OCI-LY3 (cell line): Measurements from ENCODE around the gene KDM2A.

Experiments used
- EZH2phosphoT487 ChIP-seq: fragments of 200-600 bp; shearing (Covaris generic); IDR thresholded peaks from 2 replicates; pipeline ENCODE4 v1.6.1; 2018; ENCODE audit warnings: antibody characterized with exemption, mixed run types, low read depth
- TF ChIP-seq, protein P1 (sequence below): fragments of 200-600, 300-600 bp; sonication (generic); IDR thresholded peaks from 2 replicates; pipeline ENCODE4 v1.5.1; 2014; ENCODE audit warnings: antibody characterized with exemption, low read length, low read depth

DNA sequence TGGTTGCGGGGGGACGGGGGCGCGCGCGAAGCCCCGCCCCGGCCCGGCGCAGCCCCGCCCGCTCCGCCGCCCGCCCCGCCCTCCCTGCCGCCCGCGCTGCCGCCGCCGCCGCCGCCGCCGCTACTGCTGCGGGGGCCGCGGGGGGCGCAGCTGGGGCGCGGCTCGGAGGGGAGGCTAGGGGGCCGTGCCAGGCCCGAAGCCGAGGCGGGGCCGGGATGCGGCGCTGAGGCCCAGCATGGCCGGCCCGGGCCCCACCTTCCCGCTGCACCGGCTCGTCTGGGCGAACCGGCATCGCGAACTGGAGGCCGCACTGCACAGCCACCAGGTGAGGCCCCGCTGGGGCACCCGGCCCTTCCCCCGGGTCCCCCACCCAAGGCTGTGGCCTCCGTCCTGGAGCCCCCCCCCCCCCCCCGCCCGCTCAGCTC is 170.2 kb downstream of the KDM2A start, which contains the start of gene ANKRD13D:
- TF ChIP-seq, protein P1, sequence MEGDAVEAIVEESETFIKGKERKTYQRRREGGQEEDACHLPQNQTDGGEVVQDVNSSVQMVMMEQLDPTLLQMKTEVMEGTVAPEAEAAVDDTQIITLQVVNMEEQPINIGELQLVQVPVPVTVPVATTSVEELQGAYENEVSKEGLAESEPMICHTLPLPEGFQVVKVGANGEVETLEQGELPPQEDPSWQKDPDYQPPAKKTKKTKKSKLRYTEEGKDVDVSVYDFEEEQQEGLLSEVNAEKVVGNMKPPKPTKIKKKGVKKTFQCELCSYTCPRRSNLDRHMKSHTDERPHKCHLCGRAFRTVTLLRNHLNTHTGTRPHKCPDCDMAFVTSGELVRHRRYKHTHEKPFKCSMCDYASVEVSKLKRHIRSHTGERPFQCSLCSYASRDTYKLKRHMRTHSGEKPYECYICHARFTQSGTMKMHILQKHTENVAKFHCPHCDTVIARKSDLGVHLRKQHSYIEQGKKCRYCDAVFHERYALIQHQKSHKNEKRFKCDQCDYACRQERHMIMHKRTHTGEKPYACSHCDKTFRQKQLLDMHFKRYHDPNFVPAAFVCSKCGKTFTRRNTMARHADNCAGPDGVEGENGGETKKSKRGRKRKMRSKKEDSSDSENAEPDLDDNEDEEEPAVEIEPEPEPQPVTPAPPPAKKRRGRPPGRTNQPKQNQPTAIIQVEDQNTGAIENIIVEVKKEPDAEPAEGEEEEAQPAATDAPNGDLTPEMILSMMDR = no peak
- no peak for TF ChIP-seq EZH2phosphoT487
